H1 (cell line): ENCODE measurements around the gene ADGRL3. TPM values are rescaled to one million over a fixed set of nuclear protein-coding genes. Genes with fewer than 3 reads are reported as not detected.

Experiments used
- CHD7 ChIP-seq: fragments of 300-600 bp; sonication (generic); IDR thresholded peaks from 2 replicates; pipeline ENCODE4 v1.7.1; 2012; ENCODE audit warnings: low read length, moderate library complexity, mild to moderate bottlenecking, inconsistent platforms; ENCODE audit not compliant: insufficient replicate concordance
- POU5F1 ChIP-seq: IDR thresholded peaks from 2 replicates; pipeline ENCODE4 v1.6.1; 2011; ENCODE audit warnings: low read depth, mild to moderate bottlenecking, low read length, moderate library complexity
- SIRT6 ChIP-seq: IDR thresholded peaks from one replicate; pipeline ENCODE4 v1.7.1; 2012; ENCODE audit warnings: low read length, inconsistent platforms
- polyA plus RNA-seq, 7 experiments: library from polyadenylated mRNA; depleted of rRNA in 3 of 7; stranded (reverse) in 5 of 7; unstranded in 2 of 7; fragments of >200 nt in 5 of 7; fragments of 200-250 nt in 2 of 7; gene quantifications; 1 replicate in 5 of 7; 2 replicates in 1 of 7; 4 replicates in 1 of 7; pipeline versions ENCODE4 v1.2.1 to v1.2.3, GENCODE V29; 2011 to 2013; ENCODE audit warnings: missing spikeins in 2 of 7, mixed read lengths in 2 of 7
- total RNA-seq: library from RNA; stranded (reverse); fragmentation: NEBNext Ultra II Directional; extraction: Animal tissue kit (Norgen Biotek cat#: 25700); gene quantifications from 2 replicates; pipeline ENCODE4 v1.2.1, GENCODE V29; 2021

The ADGRL3 gene
- total and polyA plus RNA-seq, 2 of the 8 experiments (the other 6 are each of a cell fraction or from before 2014, with no cell fraction given) = 6.6 to 13.0 TPM

- TF ChIP-seq CHD7 = no peak
- no peak for TF ChIP-seq POU5F1
- TF ChIP-seq SIRT6 = no peak
Measured at GRCh38 chr4:61866378-61867030, 666.4 kb downstream of the ADGRL3 start (continued).
